GM20431 (cell line): ENCODE measurements around the gene RHBDD1.

Source experiments
- in situ Hi-C: fragments of 300-500 bp; cut with MseI, MboI; formaldehyde crosslinking; loops from one replicate; pipeline ENCODE4 v1.15.0; 2020; ENCODE audit warnings: low sequenced_read_pairs; ENCODE audit not compliant: unreplicated experiment

RHBDD1 gene

DNA sequence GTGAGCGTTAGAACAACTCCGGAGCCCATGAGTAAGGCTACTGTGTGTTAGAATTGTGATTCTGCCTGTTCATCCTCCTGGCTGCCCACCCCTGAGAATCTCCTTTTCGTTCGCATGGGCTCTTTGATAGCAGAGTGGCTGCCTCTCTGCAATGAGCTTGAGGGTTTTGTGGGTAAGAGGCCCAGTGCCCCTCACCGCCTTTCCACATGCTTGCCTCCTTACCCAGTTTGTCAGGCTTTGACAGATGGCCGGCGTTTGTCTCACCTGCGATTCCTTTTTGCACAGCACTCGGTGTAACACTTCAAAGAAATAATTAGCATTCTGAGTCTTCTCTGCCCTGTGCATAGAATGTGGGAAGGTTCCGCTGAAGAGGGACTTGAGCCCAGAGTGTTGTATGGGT lies 138.0 kb downstream of the RHBDD1 start:
- in situ Hi-C loops, result no loop called here

DNA sequence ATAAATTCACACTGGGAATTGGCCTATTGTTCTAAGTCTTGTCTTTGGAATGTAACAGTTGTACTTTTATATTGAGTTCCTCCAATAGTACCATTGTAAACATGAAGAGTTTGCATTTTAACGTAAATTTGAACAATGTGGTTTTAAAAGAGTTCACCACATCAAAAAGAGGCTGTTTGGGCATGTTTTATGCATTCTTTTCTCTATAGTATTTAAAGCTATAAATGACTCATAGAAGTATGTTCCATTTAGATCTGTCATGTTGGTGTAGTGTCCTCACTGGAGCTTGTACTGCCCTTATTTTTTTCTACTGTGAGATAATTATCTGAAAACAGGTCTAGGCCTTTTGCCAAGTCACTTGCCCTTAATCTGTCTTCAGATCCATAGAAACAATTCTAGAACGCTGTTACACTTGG lies 141.9 kb downstream of the RHBDD1 start:
- in situ Hi-C loops, result no loop called here

DNA sequence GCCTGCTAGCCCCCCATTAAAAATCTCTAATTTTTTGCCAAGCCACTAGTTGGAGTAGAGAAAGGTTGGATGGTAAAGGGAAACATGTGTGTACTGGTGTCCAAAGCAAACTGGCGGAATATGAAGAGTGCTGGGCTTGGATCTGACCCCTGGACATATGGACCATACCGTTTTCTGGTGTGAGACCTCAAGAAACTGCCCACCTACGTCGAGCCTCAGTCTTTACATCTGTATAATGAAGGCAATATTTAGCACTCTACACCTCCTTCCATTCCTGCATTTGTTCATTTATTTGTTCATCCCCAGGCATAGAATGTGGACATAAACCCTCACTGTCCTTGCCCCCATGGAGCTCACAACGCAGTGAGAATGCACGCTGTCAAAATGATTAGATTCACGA lies 142.4 kb downstream of the RHBDD1 start:
- in situ Hi-C loops, result no loop called here

DNA sequence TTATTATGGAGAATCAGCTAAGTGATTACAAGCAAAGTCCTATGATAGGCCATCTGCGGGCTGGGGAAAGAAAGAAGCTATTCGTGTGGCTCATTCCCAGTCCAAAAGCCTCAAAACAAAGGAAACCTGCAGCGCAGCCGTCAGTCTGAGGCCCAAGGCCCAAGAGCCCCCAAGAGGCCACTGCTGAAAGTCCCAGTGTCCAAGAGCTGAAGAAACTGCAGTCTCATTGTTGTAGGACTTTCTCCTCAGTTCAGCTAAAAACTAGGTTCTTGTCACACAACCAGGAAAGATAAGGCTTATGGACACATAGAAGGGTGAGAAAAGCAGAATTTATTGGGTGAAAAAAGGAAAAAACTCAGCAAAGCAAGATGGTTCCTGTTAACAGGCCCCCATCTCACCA lies 143.2 kb downstream of the RHBDD1 start:
- in situ Hi-C loops, result no loop called here

DNA sequence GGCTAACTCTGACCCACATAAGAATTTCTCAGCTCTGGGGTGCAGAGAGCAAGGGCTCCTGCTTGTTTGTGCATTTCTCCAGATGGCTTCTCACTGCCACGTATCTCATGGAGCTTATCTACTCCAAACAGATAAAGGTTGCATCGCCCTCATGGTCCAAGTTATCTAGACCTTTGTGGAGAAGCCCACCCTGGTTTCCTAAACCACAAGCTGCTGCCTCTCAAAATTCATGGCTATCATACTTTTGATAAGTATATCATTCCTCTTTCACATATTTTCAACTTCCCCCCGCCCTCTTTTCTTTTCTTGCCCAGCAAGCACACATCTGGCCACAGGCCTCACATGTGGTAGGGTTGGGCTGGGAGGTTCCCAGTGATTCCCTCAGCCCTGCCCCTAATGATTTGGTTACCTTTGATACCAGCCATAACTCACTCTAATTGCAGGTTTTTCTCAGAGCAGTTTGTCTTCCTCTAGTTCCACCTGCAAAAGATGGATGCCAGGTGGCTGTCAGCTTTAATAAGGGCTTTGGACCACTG lies 146.0 kb downstream of the RHBDD1 start:
- in situ Hi-C loops, result loop anchor here (10.0 kb wide), 1 partner anchor 177 kb away; no protein-coding TSS in a partner anchor

DNA sequence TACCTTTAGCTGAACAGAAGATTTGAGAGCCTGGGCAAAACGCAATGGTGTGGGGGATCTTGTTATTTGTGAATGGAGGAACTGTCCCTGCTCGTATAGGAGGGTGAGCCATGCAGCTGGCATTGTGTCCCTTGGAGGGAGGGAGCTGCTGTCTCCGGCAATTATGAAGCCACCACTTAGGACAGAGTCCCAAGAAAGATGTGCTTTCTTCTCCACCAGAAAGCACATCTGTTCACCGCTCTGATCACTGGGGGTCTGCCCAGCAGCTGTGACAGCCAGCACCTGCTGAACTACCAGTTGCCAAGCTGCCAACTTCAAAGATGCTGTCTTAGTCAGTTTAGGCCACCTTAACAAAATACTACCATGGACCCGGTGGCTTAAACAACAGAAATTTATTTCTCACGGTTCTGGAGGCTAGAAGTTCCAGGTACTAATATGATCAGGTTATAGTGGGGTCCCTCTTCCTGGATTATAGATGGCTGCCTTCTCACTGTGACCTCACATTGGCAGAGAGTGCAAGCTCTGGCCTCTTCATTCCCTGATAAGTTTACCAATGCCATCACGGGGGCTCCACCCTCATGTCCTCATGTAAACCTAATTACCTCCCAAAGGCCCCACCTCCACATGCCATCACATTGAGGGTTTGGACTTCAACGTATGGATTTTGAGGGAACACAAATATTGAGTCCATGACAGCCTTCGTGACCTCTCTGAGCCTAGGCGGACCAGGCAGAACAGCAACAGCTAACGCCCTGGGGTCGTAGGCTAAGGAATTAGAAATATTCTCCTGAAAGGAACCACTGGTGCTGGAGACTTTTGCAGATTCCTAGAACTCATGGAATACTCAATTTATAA lies 148.3 kb downstream of the RHBDD1 start:
- in situ Hi-C loops, result loop anchor here (10.0 kb wide), 1 partner anchor 179 kb away; no protein-coding TSS in a partner anchor

DNA sequence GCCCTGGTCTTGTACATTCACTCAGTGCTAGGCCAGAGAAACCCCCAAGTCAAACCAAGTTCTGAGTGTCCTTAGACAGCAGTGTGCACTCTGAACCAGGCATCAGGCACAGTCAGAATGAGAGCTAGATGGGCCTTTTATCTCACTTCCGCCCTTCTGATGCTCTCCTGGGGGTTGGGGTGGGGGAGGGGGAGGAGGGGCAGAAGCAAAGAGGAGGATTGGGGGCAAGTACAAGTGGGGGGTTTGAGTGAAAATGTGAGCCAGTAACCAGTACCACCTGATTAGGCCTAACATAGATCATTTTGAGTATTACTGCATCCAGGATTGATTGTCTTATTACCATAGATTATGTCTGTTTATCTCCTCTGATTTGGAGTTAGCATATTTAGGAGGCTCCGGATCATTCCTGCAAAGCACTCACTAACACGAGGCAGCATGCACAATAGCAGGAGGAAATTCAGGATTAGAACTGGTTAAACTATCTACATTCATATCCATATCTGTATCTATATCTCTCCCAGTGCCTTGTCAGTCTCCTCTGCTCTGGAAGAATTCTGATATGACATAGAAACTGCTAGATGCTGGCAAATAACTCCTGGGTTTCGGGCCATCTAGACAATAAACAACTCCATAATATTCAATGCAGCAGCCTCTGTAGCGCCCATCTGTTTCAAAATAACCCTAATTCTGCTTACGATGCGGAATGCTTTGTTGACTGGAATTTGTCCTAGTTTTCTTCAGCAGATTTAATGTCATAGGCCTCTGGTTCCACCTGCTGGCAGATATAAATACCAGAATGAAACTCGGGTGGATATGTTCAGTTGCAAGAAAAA lies 149.1 kb downstream of the RHBDD1 start:
- in situ Hi-C loops, result loop anchor here (10.0 kb wide), 1 partner anchor 180 kb away; no protein-coding TSS in a partner anchor

DNA sequence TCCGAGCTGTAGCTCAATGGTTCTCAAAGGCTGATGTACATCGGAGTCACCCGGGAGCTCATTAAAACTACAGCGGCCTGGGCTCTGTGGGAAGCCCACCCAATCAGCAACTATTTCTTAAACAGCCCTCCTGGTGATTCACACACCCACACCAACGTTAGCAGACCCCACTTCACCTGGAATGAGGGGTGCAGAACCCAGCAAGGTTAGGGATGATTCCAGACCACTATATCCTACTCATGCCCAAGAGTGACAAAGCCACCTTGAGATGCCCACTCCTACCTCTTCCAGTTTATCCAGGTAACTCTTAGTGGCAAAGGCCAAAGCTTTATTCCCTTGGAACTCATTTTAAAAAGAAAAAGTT lies 149.7 kb downstream of the RHBDD1 start:
- in situ Hi-C loops, result loop anchor here (10.0 kb wide), 1 partner anchor 181 kb away; no protein-coding TSS in a partner anchor

DNA sequence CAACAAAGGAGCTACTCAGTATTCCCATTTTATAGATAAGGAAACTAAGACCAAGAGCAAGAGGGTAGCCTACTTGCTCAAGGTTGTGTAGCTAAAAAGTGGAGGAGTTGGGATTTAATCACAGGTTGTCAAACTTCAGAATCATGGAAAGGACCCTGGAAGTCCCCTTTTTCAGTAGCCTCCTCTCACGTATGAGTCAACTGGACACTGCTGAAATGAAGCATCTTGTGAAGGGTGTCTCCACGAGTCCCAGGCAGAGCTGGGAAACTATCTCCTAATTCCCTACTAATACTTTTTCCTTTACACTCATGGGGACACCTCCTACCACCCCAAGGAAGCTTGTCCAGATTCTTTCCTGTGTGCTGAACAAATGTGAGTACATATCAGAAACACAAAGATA lies 155.8 kb downstream of the RHBDD1 start:
- in situ Hi-C loops, result no loop called here

DNA sequence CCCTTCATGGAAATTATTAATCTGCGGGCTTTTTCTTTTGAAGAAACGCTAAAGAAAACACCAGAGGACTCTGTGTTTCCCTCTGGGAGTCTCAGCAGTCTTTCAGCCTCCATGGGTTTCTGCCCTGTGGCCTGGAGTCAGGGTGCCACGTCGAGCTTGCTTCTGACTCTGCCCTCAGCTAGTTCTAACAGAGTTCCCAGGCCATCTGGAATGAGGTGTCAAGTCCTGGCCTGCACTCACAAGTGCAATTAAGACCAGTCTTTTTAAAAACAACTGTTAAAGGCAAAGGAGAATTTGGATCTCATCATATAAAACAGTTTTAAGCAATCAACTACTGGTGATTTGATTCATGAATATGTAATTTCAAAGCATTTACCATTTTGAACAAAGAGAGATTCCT lies 157.3 kb downstream of the RHBDD1 start:
- in situ Hi-C loops, result no loop called here

DNA sequence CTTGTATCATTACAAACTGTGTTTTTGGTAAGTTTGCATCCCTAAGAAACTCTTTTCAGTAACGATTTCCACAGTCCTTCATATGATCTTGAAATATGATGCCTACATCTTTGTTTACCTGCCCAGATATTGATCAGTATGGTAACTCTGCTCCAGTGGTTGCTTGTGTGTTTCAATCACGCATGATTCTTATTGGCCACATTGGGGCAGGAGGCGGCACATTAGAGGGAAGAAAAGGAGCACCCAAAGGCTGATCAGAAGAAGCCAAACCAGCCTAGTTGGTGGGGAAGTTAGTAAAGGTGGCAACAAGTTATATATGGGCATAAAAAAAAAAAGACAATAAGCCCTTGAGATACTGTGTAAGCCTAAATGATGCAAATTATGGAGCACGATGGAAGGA lies 158.9 kb downstream of the RHBDD1 start:
- in situ Hi-C loops, result no loop called here

DNA sequence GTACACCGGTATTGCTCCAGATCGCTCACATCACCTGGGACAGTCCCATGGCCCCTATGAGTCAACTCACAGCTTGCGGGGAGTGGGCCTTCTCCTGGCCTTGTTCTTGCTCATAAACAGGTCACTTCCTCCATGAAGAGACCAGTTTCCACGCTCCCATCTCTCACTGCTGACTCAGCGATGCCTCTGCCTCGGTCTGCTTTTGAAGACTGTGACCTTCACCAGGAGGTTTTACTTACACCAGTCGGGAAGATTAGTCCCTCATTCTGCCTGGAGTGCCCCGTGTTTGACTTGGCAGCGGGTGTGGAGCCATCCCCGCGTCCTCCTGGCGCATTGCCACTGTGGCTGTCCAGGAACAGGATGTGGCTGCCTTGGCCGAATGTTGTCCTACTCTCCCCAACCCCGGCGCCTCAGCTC lies 159.8 kb downstream of the RHBDD1 start:
- in situ Hi-C loops, result no loop called here

DNA sequence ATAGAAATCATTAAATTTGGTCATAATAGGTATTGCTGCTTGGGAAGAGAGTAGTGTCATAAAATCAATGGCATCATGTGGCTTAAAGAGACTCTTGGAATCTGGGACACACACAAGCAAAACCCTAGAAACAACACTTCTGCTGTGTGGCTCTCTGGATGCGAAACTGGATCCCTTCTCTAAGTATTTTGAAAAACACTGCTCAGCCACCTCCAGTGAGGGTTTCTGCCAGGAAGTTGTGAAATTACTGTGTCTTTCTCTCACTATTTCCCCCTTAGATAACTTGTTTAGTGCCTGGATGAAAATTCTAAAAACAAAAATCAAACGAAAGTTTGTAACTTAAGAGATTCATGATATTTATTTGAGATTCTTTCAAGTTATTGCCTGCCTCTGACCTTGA lies 163.8 kb downstream of the RHBDD1 start:
- in situ Hi-C loops, result no loop called here

DNA sequence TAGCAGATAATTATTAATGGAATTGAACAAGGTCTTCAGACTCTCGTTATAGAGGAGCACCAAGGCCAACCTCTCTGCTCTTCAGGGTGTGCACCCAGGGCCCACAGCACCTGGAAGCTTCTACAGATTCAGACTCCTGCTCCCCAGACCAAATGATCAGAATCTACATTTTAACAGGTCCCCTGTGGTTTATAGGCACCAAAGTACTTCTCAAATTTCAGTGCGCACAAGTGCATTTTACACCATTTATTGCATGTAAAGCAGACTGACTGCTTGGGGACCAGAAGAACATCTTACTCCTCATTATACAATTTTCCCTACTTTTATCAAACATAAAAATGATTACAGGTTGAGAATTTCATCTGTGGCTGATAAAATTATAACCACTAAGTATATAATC lies 164.3 kb downstream of the RHBDD1 start:
- in situ Hi-C loops, result no loop called here

DNA sequence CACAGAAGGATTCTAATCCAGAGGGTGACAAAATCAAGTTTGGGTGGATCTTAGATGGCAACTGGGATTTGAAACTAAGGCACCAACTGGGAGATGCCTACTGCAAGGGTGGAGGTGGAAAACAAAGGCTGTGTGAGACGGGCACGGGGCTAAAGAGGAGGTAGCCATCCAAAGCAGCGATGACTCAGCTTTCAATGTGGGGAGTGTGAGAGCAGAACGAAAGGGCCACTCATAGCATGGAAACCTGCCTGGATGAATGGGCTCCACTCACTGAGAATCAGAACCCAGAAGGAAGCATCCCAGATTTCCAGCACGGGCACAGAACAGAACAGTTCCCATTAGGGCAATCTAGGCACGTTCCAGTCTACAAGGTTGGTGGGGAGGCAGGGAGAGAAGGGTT lies 168.6 kb downstream of the RHBDD1 start:
- in situ Hi-C loops, result no loop called here

DNA sequence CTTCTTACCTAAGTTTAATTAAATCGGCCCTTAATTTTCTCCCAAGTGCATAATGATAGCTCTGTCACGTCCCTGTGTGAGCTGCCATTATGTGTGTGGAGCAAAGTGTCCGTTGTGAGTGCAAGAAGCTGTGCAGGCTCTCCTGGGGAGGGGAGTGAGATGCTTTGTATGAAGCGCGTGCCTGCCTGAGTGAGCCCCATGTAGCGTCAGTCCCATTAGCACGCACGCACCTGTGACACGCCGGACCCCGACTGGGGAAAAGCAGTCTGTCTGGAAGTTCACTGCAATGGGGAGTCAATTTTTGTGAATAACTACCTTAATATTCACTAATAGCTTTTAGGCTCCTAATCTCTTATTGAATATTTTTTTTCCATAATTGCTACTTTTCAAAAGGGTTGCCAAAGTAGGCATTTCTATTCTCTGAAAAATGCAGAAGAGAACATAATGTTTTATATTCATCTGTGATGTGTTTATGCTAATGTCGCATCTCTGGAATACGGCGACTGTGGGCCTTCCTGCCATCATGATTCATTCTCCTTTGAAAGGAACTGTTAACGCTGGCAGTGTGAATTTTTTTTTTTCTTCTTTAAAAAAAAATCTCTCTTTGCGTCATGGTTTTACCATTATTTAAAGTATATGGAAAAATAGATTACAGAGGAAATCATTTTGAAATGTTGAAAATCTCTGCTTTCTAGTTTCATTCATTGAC lies 170.5 kb downstream of the RHBDD1 start:
- in situ Hi-C loops, result no loop called here

DNA sequence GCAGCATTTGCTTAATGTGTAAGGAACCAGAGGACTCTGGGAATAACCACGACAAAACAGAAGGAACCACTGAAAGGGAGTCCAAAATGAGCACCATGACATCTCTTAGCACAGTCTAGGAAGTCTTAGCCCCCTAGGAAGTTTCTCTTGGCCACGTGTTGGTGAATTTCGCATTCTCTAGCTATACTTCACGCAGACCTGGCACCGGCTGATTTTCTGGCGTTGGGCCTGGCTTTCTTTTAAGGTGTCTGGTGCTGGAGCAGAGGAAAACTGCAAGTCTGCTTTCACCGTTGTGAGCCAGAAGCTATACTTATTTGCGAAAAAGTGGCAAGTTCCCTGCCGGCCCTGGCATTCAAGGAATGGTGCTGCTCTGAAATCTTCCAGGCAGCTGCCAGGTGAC lies 171.3 kb downstream of the RHBDD1 start:
- in situ Hi-C loops, result no loop called here

DNA sequence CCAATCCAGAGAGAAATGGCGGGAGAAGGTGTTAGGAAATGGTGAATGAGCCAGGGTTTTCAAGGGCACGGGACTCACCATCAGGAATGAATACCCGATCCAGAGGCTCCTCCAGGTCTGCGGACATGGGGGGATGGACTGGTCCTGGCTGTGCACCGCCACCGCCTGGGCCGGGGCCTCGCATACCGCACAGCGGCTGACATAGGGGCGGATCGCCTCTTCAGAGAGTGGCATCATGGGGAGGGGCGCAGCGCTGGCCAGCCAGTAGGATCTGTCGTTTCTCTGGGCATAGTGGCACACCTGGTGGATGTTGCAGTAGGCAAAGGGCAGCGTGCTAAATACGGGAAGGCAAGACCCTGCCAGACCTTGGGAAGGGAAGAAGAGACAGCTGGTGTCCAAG lies 172.1 kb downstream of the RHBDD1 start:
- in situ Hi-C loops, result no loop called here

DNA sequence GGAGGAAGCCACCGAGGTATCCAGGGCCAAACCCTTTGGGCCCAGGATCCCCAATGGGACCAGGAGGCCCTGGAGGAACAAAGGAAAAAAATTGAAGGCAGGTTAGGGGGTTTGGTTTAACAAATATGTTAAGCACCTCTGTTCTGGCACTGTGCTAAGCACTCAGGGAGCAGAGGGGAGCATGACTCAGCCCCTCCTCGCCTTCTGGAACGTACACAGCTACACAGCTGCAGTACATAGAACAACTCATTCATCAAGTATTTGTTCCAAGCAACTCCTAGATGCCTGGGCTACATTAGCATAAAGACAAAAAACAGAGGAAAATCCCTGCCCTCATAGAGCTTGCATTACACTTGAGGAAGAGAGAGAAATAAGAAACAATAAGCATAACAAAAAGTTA lies 174.6 kb downstream of the RHBDD1 start:
- in situ Hi-C loops, result no loop called here

DNA sequence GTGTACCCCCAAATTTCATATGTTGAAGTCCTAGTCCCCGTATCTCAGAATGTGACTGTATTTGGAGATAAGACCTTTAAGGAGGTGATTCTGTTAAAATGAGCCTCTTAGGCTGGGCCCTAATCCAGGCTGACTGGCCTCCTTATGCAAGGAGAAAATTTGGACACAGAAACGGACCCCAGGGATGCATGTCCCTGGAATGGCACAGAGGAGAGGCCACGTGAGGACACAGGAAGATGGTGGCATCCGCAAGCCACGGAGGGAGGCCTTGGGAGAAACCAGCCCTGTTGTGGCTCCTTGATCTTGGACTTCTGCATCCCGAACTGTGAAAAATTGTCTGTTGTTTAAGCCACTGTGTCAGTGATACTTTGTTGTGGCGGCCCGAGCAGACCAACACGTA lies 177.5 kb downstream of the RHBDD1 start:
- in situ Hi-C loops, result no loop called here
